GM06990 (cell line): ENCODE measurements around the gene EPS15.
"Not testable (repeated sequence)": the region's sequence is repeated elsewhere in the genome, so short reads cannot be mapped to it uniquely, and the experiment has no call there.

Experiments
- DNase-seq: peaks from one replicate; pipeline ENCODE4 v3.0.0-alpha.2; 2011; ENCODE audit not compliant: insufficient read length; ENCODE audit errors: extremely low read depth
- H3K27me3 ChIP-seq: replicated peaks from 2 replicates; pipeline ENCODE4 v1.6.0; 2011; ENCODE audit warnings: low read length; ENCODE audit not compliant: control insufficient read depth, insufficient read depth
- H3K36me3 ChIP-seq: 2 replicates; pipeline ENCODE4 v1.5.1; 2011; ENCODE audit warnings: low read length; ENCODE audit not compliant: control insufficient read depth, insufficient read depth
- H3K4me3 ChIP-seq: replicated peaks from 2 replicates; pipeline ENCODE4 v1.5.1; 2011; ENCODE audit warnings: low read depth, mild to moderate bottlenecking, control low read depth, low read length
- TF ChIP-seq, protein P1 (sequence below): IDR thresholded peaks from 2 replicates; pipeline ENCODE4 v1.5.1; 2011; ENCODE audit warnings: low read length, control low read depth, mild to moderate bottlenecking, inconsistent platforms; ENCODE audit not compliant: insufficient read depth, poor library complexity, severe bottlenecking

EPS15 gene

DNA sequence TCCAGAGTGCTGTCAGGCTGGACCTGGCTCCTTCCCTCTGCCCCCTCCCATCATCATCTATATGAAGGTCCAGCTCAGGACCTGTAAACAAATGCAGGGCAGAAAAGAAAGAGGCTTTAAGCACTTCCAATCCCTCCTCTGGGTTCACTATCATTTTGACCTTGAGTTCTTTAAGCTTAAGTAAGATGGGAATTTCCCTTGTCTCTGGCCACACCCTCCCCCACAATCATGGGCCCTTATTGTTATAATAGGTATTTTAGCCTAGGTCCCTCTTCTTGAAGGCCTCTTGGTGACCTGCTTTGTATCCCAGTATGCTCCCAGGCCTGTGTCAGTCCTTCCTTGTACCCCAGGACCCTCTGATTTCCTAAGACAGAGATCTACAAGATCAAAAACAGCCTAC lies 45.1 kb upstream of the EPS15 start:
- TF ChIP-seq, protein P1, sequence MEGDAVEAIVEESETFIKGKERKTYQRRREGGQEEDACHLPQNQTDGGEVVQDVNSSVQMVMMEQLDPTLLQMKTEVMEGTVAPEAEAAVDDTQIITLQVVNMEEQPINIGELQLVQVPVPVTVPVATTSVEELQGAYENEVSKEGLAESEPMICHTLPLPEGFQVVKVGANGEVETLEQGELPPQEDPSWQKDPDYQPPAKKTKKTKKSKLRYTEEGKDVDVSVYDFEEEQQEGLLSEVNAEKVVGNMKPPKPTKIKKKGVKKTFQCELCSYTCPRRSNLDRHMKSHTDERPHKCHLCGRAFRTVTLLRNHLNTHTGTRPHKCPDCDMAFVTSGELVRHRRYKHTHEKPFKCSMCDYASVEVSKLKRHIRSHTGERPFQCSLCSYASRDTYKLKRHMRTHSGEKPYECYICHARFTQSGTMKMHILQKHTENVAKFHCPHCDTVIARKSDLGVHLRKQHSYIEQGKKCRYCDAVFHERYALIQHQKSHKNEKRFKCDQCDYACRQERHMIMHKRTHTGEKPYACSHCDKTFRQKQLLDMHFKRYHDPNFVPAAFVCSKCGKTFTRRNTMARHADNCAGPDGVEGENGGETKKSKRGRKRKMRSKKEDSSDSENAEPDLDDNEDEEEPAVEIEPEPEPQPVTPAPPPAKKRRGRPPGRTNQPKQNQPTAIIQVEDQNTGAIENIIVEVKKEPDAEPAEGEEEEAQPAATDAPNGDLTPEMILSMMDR: no peak

GRCh38 chr1:51561702-51562101 lies 42.6 kb upstream of the EPS15 start:
- DNase-seq: no peak
- H3K36me3 ChIP-seq: no peaks in the 10 kb centered on the region; the same call in 1 of the 2 replicates
- H3K4me3 ChIP-seq: no peak overlapping the region
- no peaks in the 10 kb centered on the region for H3K27me3 ChIP-seq
- TF ChIP-seq, protein P1: no peak

More for the DNA sequence above, 45.1 kb upstream of the EPS15 start:
- Histone ChIP-seq H3K27me3 (no peaks in the 10 kb centered on the region), H3K4me3 (no peak overlapping the region), H3K36me3 (no peaks in the 10 kb centered on the region)
- peak; percentile 39 for DNase-seq

DNA sequence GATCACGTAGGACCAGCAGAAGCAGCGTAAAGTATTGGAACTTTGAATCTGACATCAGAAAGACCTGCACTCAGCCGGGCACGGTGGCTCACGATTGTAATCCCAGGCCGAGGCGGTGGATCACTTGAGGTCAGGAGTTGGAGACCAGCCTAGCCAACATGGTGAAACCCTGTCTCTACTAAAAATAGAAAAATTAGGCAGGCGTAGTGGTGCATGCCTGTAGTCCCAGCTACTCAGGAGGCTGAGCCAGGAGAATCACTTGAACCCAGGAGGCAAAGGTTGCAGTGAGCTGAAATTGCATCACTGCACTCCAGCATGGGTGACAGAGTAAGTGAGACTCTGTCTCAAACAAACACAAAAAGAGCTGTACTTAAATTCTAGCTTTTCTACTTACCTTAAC lies 41.8 kb upstream of the EPS15 start:
- not testable (repeated sequence) for H3K4me3 ChIP-seq, DNase-seq, H3K27me3 ChIP-seq, H3K36me3 ChIP-seq

- DNase-seq: no peak
- H3K27me3 ChIP-seq: no peaks in the 10 kb centered on the region
- no peaks in the 10 kb centered on the region; the same call in 1 of the 2 replicates for H3K36me3 ChIP-seq
- TF ChIP-seq, protein P1: no peak
- H3K4me3 ChIP-seq: no peak overlapping the region
These were observed 41.0 kb upstream of the EPS15 start for GRCh38 chr1:51560034-51560433.

DNA sequence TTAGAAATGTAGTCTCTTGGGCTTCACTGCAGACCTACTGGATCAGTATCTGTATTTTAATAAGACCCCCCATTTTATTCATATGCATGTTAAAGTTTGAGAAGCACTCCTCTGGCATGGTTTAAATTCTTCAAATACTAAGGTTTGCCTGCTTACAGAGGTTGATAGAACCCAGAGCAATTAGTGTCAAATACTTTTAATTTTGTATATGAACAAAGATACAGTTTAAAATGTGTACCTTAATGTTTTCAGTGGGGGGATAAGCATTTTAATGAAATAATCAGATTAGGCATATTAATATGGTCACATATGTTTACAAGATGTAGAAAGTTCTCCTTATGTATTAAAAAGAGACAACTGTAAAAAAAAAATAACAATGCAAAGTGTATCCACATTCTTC lies 40.4 kb upstream of the EPS15 start:
- no peak for DNase-seq
- H3K36me3 ChIP-seq: no peaks in the 10 kb centered on the region; the same call in 1 of the 2 replicates
- TF ChIP-seq, protein P1: no peak
- H3K4me3 ChIP-seq: no peak overlapping the region
- H3K27me3 ChIP-seq: no peaks in the 10 kb centered on the region

GRCh38 chr1:51559064-51559500 lies 40.0 kb upstream of the EPS15 start:
- Histone ChIP-seq H3K36me3 (no peaks in the 10 kb centered on the region; the same call in 1 of the 2 replicates), H3K27me3 (no peaks in the 10 kb centered on the region), H3K4me3 (no peak overlapping the region)
- TF ChIP-seq, protein P1: no peak
- no peak for DNase-seq
